EL (cell line): ENCODE data around the gene PACRG.

Experiments
- DNase-seq: peaks from one replicate; pipeline ENCODE4 v3.0.0-alpha.2; 2016

Gene PACRG

GRCh38 chr6:163343609-163344008 lies 615.8 kb downstream of the PACRG start:
- no peak for DNase-seq

GRCh38 chr6:163344411-163344810 lies 616.6 kb downstream of the PACRG start:
- no peak for DNase-seq

- DNase-seq: no peak
Measured at GRCh38 chr6:163345931-163346330, 618.2 kb downstream of the PACRG start.

- no peak for DNase-seq
Measured at GRCh38 chr6:163346497-163346961, 618.8 kb downstream of the PACRG start.

- peak; percentile 41 for DNase-seq
Measured at GRCh38 chr6:163347021-163347446, 619.3 kb downstream of the PACRG start.

- DNase-seq: peak; percentile 28
Measured at GRCh38 chr6:163348789-163349680, 621.3 kb downstream of the PACRG start.

- DNase-seq: no peak
Measured at GRCh38 chr6:163349696-163350095, 621.9 kb downstream of the PACRG start.

GRCh38 chr6:163351013-163351412 lies 623.2 kb downstream of the PACRG start:
- no peak for DNase-seq

GRCh38 chr6:163352011-163352685 lies 624.4 kb downstream of the PACRG start:
- DNase-seq: no peak

GRCh38 chr6:163352966-163353365 lies 625.2 kb downstream of the PACRG start:
- no peak for DNase-seq

- peak; percentile 44 for DNase-seq
Measured at GRCh38 chr6:163354085-163354484, 626.3 kb downstream of the PACRG start.

GRCh38 chr6:163354761-163355425 lies 627.1 kb downstream of the PACRG start:
- DNase-seq: peak; percentile 45

GRCh38 chr6:163355426-163355991 lies 627.7 kb downstream of the PACRG start:
- peak; percentile 82 for DNase-seq

- DNase-seq: peak; percentile 77
Measured at GRCh38 chr6:163356324-163356723, 628.5 kb downstream of the PACRG start.

GRCh38 chr6:163356743-163357142 lies 629.0 kb downstream of the PACRG start:
- no peak for DNase-seq

GRCh38 chr6:163364641-163365040 lies 636.9 kb downstream of the PACRG start:
- DNase-seq: no peak
